ENCODE measurements around the gene WDR20. TPM values are rescaled to one million over a fixed set of nuclear protein-coding genes. Genes with fewer than 3 reads are reported as not detected.
"Not testable (repeated sequence)": the region's sequence is repeated elsewhere in the genome, so short reads cannot be mapped to it uniquely, and the experiment has no call there.

Gene WDR20, protein sequence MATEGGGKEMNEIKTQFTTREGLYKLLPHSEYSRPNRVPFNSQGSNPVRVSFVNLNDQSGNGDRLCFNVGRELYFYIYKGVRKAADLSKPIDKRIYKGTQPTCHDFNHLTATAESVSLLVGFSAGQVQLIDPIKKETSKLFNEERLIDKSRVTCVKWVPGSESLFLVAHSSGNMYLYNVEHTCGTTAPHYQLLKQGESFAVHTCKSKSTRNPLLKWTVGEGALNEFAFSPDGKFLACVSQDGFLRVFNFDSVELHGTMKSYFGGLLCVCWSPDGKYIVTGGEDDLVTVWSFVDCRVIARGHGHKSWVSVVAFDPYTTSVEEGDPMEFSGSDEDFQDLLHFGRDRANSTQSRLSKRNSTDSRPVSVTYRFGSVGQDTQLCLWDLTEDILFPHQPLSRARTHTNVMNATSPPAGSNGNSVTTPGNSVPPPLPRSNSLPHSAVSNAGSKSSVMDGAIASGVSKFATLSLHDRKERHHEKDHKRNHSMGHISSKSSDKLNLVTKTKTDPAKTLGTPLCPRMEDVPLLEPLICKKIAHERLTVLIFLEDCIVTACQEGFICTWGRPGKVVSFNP
- 18.7 and 21.6 TPM in 2 replicates for total RNA-seq (2014; rRNA removed; shearing (Covaris generic))
- polyA plus RNA-seq (2015; cell fraction: cytosol; rRNA removed), result 16.9 and 17.0 TPM in 2 replicates
- polyA plus RNA-seq (2015; cell fraction: nucleus; rRNA removed), result 20.7 and 21.7 TPM in 2 replicates

DNA sequence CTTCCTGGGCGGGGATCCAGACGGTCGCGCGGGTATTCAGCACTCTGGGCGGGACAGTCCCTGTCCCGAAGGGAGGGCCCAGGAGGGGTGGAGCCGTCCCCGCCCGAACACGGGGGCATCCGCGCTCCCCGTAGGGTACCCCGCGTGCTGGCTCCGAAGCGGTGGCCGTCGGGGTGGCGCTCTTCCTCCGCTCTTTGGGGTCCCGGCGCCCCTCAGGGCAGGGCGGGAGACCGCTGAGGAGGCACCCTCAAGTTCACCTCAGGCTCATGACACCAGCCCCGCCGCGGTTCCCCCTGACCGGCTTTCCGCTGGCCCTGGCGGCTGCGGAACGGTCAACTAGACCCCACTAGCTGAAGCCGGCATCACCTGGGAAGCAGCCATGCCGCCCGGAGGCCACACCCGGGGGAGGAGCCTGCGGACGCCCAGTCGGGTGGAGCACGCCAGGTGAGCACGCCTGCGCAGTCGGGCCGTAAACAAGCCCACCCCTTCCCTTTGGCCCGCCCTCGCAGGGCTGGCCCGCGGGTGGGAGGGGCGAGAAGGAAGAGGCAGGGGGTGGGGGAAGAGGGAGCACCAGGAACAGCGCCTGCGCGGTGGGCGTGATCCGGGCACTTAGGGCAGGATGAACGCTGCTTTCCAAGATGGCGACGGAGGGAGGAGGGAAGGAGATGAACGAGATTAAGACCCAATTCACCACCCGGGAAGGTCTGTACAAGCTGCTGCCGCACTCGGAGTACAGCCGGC lies at the start of gene WDR20:
WDR20 (plus strand) TSS at position 612 of the 741 bp plus-strand sequence; CDS start at position 639, 27 bp downstream.
- DNase-seq (ENCODE audit: low read depth), result peak; percentile 92

DNA sequence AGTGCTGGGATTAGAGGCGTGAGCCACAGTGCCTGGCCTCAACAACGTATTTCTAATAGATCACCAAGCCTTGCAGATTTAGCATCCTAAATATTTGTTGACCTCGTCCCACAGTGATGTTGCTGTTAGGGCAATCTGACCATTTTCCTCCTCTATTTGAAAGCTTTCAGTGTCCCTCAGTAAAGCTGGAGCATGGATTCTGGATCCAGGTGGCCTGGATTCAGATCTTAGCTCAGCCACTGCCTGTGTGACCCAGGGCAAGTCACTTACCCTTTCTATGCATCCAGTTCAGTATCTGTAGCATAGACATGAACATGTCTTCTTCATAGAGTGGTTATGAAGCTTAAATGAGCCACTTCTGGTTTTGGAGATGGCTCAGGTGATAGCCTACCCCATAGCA lies 49.0 kb upstream of the WDR20 start:
- no peak for DNase-seq (ENCODE audit: low read depth)

DNA sequence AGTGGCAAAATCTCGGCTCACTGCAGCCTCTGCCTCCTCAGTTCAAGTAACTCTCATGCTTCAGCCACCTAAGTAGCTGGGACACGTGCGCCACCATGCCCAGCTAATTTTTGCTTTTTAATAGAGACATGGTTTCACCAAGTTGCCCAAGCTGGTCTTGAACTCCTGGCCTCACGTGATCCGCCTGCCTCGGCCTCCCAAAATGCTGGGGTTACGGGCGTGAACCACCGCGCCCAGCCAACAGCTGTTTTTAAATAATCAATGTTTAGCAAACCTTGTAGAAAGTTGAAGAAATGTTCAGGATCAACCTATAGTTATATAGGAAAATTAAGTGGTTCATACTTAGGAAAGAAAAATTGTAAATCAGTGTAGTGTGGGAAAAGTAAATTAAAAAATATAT lies 46.9 kb upstream of the WDR20 start:
- DNase-seq (ENCODE audit: low read depth), result no peak

DNA sequence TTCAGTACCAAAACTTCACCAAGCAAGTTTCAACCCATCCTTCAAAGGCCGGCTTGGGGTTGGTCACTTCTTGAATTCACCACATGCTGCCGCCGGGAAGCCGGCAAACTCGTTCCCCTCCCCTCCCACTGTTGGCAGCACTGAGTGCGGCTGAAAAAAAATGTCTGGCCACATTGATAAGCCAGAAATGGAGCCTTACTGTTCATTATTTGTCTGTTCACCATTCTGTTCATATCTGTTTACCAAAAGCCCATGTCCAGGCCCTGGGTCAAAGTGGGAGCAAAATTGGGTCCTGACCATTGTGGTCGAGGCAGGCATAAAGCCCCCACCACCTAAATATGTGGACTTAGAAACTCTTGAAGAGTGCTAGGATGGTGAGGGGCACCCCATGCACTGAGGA lies 45.6 kb upstream of the WDR20 start:
- no peak for DNase-seq (ENCODE audit: low read depth)

DNA sequence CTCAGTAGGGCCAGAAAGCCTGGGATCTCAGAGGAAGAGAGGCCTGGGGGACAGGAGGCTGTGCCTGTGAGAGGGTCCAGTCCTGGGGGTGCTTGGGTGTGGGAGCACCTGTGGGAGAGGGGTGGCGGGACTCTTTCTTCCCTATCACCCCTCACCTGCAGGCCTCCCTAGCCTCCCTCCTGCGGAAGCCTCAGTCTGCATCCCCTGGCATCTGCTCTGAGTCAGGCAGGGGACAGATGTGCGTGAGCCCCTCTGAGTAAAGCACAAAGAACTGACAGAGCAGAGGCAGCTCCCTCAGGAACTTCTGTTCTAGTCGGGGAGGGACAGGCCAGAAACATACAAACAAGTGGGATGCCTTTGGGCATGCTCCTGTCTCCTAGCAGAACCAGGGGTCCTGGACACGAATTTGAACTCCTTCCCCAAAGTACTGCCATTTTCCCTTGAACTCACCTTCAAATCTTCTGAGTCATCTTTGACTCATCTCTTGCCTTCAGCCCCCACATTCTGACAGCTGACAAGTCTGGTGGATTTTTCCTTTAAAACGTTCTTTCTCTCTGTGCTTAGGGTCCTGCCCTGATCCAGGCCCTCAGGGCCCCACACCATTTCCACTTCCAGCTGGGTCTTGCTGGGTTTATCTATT lies 44.3 kb upstream of the WDR20 start:
- DNase-seq (ENCODE audit: low read depth), result peak; percentile 69

DNA sequence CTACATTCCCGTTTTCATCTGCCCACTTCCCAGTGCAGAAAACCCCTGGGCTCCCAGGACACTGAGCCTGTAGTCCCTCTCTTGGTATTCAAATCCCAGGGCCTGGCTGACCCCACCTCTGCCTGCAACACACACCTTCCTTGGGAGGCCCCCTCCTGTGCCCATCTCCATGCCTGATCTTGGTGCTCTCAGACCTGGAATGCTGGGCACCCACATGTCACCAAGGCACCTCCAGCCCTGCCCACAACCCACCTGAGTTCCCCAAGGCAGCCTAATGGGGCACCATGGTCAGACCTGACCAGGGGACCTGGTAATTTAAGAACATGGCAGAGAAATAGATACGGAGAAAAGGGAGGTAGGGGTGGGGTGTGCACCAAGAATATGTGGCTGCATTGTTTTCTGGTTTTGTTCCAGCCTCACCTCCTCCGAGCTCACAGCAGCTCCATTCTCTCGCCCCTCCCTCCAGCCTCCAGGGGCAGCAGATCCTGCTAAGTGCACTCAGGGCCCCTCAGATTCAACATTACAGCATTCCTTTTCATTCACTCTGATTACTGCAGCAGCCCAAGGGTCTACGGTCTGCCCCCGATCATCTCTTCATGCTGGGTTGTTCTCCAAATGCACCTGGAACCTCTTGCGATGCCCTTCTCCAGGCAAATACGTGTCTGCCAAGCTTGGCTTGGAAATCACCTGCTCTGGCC lies 43.7 kb upstream of the WDR20 start:
- no peak for DNase-seq (ENCODE audit: low read depth)

DNA sequence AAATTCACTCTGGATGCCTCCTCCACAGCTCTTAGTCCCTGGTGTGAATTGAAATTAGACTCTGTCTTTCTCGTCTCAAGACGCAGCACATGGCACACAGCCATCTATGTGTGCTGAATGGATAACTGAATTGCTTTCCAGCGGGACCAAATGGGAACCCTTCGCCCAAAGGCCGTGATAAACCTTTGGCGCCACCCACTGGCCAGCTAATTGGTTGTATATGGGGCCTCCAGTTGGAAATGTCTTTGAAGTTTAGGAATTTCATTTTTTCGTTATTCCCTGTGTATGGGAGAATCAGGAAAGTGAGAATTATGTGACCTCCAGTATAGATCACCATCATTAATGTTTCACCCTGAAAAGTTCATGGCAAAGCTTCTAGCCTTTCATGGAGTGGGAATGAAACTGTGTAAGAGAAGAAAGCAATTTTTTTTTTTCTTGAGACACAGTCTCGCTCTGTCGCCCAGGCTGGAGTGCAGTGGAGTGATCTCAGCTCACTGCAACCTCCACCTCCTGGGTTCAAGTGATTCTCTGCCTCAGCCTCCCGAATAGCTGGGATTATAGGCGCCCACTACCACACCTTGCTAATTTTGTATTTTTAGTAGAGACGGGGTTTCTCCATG lies 43.0 kb upstream of the WDR20 start:
- DNase-seq (ENCODE audit: low read depth), result peak; percentile 68

DNA sequence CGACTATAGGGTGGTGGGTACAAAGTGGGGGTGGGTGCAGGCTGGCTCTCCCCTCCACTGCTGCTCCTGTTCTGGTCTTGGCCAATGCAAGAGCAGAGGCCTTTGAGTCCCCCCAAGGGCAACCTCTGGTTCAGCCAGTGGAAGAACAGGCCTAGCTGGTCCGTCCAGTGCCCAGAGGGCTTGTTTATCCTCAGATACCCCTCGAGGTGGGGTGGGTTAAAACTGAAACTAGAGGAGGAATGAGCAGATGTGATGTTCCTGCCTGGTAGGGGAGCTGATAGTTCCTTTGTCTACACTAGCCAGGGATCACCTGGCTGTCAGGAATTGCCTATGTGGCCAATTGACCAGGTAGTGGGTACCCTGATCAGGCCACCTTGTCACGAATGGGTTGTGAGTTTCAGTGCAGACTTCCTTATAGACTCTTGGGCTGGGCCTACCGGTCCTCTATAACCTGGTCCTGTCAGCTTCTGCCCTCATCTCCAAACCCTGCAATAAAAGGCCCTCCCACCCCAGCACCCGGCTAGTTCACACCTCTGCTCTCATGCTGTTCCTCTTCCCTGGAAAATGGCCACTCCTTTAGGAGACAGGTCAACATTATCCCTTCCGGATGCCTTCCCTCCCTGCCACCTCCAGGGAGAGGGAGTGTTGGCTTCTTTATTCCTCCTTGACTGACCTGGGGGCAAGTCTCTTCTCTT lies 42.1 kb upstream of the WDR20 start:
- DNase-seq (ENCODE audit: low read depth), result no peak

DNA sequence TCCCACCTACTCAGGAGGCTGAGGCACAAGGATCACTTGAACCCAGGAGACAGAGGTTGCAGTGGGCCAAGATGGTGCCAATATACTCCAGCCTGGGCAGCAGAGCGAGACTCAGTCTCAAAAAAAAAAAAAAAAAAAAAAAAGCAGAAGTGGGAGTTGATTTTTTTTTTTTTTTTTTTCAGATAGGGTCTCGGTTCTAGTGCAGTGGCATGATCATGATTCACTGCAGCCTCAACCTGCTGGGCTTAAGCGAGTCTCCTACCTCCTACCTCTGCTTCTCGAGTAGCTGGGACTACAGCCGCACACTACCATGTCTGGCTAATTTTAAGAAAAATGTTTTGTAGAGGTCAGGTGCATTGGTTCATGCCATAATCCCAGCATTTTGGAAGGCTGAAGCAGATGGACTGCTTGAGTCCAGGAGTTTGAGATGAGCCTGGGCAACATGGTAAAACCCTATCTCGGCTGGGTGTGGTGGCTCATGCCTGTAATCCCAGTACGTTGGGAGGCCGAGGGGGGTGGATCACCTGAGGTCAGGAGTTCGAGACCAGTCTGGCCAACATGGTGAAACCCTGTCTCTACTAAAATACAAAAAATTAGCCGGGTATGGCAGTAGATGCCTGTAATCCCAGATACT lies 36.5 kb upstream of the WDR20 start:
- DNase-seq (ENCODE audit: low read depth), result no peak

DNA sequence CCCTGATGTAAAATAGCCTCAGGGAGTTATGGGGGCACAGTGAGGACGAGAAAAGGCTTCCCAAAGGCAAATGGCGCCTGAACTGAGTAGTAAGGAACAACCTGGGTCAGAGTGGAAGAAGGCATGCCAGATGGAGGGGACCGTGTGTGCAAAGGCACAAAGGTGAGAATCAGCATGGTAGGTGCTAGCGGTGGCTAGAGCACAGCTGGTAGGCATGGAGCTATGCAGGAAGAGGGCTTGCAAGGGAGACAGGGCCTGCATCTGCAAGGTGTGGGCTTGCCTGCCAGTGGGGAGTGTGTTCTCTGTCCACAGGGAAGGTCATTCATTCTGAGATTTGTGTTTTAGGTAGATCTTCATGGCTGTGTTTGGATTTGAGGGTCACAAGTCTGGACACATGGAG lies 34.3 kb upstream of the WDR20 start:
- no peak for DNase-seq (ENCODE audit: low read depth)

DNA sequence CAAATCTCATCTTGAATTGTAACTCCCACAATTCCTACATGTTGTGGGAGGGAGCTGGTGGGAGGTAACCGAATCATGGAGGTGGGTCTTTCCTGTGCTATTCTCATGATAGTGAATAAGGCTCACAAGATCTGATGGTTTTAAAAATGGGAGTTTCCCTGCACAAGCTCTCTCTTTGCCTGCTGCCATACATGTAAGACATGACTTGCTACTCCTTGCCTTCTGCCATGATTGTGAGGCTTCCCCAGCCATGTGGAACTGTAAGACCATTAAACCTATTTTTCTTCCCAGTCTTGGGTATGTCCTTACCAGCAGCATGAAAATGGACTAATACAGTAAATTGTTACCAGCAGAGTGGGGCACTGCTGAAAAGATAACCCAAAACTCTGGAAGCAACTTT lies 30.4 kb upstream of the WDR20 start:
- DNase-seq (ENCODE audit: low read depth), result not testable (repeated sequence)

DNA sequence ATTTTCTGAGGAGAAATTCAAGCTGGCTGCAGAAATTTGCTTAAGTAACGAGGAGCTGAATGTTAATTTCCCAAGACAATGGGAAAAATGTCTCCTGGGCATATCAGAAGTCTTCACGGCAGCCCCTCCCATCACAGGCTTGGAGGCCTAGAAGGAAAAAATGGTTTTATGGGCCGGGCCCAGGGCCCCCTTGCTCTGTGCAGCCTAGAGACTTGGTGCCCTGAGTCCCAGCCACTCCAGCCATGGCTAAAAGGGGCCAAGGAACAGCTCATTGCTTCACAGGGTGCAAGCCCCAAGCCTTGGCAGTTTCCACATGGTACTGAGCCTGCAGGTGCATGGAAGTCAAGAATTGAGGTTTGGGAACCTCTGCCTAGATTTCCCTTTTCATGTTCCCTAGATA lies 28.6 kb upstream of the WDR20 start:
- no peak for DNase-seq (ENCODE audit: low read depth)

DNA sequence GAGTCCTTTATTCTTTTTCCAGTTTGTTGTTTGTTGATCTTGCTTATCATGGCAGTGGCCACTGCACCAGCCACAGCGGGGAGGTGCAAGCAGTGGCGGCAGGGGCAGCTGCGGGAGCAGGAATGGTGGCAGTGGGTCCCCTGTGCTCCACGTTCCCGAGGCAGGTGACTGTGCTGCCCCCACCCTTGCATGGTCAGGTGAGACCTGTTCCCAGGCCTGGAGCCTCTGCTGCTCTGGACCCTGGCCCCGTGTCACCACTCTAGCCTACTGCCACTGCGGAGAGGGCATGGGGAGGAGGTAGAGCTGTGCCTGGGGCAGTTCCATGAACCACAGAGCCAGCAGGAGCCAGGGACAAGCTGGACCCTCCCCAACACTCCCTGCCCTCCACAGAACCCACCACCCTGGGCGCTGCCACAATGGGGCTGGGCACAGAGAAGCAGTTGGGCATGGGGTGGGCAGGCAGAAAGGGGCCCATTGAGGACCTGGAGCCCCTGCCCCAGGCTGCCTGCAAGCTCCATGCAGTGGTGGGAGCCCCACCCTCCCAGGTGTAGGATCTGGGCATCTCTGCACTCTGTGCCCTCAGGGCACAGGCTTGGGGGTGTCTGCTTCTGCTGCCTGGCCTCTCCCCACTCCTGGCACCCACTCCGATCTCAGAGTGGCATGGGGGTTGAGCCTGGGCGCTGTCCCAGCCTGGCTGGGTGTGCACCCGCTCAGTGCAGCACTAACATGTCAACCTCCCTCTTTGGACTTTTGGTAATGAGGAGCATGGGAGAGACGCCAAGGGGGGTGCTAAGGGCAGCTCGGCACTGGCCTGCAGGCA lies 23.1 kb upstream of the WDR20 start:
- no peak for DNase-seq (ENCODE audit: low read depth)

DNA sequence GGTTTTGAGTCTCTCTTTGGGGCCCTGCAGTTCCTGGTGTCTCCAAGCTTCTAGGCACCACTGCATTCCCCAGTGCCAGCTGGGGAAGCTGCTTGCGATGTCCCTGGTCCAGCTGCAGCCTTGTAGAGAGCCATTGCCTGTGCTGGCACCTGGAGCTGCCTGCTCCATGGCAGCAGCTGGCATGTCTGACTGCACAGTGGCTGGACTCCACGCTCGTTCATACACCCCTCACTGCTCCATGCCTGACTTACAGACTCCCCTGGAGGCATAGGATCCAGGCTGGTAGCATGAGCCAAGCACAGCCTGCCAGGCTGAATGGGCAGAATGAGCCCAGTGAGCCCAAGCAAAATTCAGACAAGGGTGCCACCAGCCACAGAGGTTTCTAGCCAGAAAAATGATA lies 21.8 kb upstream of the WDR20 start:
- no peak for DNase-seq (ENCODE audit: low read depth)

DNA sequence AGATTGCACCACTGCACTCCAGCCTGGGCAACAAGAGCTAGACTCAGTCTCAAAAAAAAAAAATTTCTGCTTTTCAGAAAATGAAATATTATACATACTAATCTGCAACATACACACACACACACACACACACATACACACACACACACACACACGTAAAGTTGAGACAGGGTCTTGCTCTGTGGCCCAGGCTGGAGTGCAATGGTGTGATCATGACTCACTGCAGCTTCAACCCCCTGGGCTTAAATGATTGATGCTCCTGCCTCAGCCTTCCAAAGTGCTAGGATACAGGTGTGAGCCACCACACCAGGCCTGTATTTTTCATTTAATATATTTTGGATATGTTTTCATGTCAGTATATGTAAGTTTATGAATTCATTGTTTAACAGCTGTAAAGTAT lies 18.8 kb upstream of the WDR20 start:
- no peak for DNase-seq (ENCODE audit: low read depth)

DNA sequence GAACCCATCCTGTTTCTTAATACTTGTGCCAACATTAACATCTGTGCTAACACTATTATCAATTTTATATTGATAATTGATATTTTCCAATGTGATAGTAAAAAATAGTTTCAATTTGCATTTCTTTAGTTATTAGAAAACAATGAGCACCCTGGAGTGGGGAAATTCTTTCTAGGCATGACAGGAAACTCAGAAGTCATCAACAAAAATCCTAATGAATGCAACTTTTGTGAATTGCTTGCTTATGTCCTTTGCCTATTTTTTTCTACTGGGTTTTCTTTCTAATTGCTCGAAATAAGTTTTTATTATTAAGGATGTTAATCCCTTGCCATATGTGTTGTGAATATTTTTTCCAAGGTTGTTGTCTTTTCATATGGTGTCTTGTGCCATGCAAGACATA lies 18.1 kb upstream of the WDR20 start:
- DNase-seq (ENCODE audit: low read depth), result no peak

DNA sequence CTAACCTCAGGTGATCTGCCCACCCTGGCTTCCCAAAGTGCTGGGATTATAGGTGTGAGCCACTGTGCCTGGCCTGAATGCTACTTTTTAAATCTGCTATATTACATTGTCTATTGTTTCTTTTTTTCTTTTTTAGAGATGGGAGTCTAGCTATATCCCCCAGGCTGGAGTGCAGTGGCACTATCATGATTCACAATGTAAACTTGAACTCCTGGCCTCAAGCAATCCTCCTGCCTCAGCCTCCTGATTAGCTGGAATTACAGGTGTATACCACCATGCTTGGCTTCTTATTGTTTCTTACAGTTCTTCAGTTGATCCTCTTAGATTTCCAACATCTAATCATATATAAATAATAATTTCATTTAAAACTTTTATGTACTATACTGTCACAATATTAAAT lies 15.3 kb upstream of the WDR20 start:
- DNase-seq (ENCODE audit: low read depth), result no peak

DNA sequence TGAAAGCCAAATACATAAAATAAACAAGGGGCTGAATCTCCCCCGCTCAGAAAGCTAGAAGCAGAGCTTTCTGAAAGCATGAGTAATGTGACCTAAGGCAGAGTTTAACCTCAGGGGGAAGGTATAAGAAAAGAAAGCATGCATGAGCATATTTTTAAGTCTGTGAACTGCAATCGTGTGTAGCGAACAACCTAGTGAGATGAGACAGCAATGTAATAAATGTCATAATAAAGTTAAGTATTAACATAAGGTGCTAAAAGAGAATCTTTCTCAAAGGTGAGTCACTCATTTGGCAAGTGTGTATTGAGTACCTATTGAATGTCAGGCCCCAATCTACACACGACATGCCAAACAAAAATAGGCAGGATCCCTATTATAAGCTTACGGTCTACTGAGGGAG lies 14.2 kb upstream of the WDR20 start:
- DNase-seq (ENCODE audit: low read depth), result no peak
